OCI-LY7 (cell line): ENCODE measurements around the gene DDHD1. TPM values are rescaled to one million over a fixed set of nuclear protein-coding genes. Genes with fewer than 3 reads are reported as not detected.
"Not testable (repeated sequence)": the region's sequence is repeated elsewhere in the genome, so short reads cannot be mapped to it uniquely, and the experiment has no call there.

Source experiments
- BruUV-seq: library from RNA; stranded (reverse); fragments of 400-500 nt; replicated peaks from 2 replicates; lab custom pipeline; 2021; lab: Mats Ljungman, UMichigan
- CTCF ChIA-PET: fragments of 300-600 bp; sonication (Branson Sonifier 250); formaldehyde crosslinking; loops from one replicate; lab custom pipeline; 2022; ENCODE audit warnings: antibody characterized with exemption; ENCODE audit not compliant: unreplicated experiment; lab: Charles Lee
- POLR2A ChIA-PET: fragments of 300-600 bp; sonication (Branson Sonifier 250); formaldehyde crosslinking; loops from one replicate; lab custom pipeline; 2022; ENCODE audit warnings: antibody characterized with exemption; lab: Charles Lee
- DNase-seq: peaks from one replicate; pipeline ENCODE4 v3.0.0-alpha.2; 2015; ENCODE audit warnings: low spot score
- H2AFZ ChIP-seq: fragments of 200-600 bp; sonication (generic), shearing (Covaris generic); 2 replicates; pipeline ENCODE4 v1.6.1; 2014; ENCODE audit warnings: mild to moderate bottlenecking, antibody characterized with exemption, low read length, moderate library complexity
- H3K27ac ChIP-seq: fragments of 200-600 bp; sonication (generic); 2 replicates; pipeline ENCODE4 v1.5.1; 2014; ENCODE audit warnings: mixed run types, low read depth, mild to moderate bottlenecking, moderate library complexity, low read length, inconsistent platforms; ENCODE audit not compliant: poor library complexity, severe bottlenecking
- H3K36me3 ChIP-seq: fragments of 200-600 bp; sonication (generic); 2 replicates; pipeline ENCODE4 v1.6.1; 2014; ENCODE audit warnings: mild to moderate bottlenecking, antibody characterized with exemption, low read length, moderate library complexity, mixed read lengths; ENCODE audit not compliant: insufficient read depth
- H3K4me1 ChIP-seq: fragments of 200-600 bp; sonication (generic); 2 replicates; pipeline ENCODE4 v1.5.1; 2014; ENCODE audit warnings: mild to moderate bottlenecking, low read length; ENCODE audit not compliant: insufficient read depth, poor library complexity, severe bottlenecking
- H3K4me2 ChIP-seq: fragments of 200-600 bp; sonication (generic); 2 replicates; pipeline ENCODE4 v1.6.1; 2014; ENCODE audit warnings: mild to moderate bottlenecking, low read length
- H3K4me3 ChIP-seq: fragments of 200-600 bp; sonication (generic); 2 replicates; pipeline ENCODE4 v1.5.1; 2014; ENCODE audit warnings: mild to moderate bottlenecking, low read depth, low read length; ENCODE audit not compliant: poor library complexity, severe bottlenecking
- H3K79me2 ChIP-seq: fragments of 200-600 bp; sonication (generic); 2 replicates; pipeline ENCODE4 v1.6.1; 2016; ENCODE audit warnings: low read depth, mild to moderate bottlenecking, low read length, moderate library complexity, mixed read lengths; ENCODE audit not compliant: insufficient read depth
- H3K9me2 ChIP-seq: fragments of 200-600 bp; sonication (generic); 2 replicates; pipeline ENCODE4 v1.6.1; 2016; ENCODE audit warnings: mild to moderate bottlenecking, low read length, mixed read lengths; ENCODE audit not compliant: insufficient read depth
- H3K9me3 ChIP-seq: fragments of 200-600 bp; sonication (generic); 2 replicates; pipeline ENCODE4 v1.6.1; 2014; ENCODE audit warnings: mild to moderate bottlenecking, mixed run types, low read length, mixed read lengths
- H4K20me1 ChIP-seq: fragments of 200-600 bp; sonication (generic); 2 replicates; pipeline ENCODE4 v1.6.1; 2014; ENCODE audit warnings: mild to moderate bottlenecking, antibody characterized with exemption, low read length, moderate library complexity, mixed read lengths; ENCODE audit not compliant: insufficient read depth
- EZH2phosphoT487 ChIP-seq: fragments of 200-600 bp; sonication (generic); IDR thresholded peaks from 2 replicates; pipeline ENCODE4 v1.6.1; 2018; ENCODE audit warnings: low read depth, borderline replicate concordance, mild to moderate bottlenecking, mixed run types, antibody characterized with exemption, low read length, moderate library complexity, mixed read lengths
- intact Hi-C: fragments of 100-400 bp; cut with micrococcal nuclease; formaldehyde crosslinking; loops from one replicate; pipeline ENCODE4 v1.10.0; 2022; ENCODE audit not compliant: unreplicated experiment
- total RNA-seq, 2 experiments: library from RNA; depleted of rRNA in 1 of 2; stranded (reverse); fragments of >200 nt in 1 of 2; shearing (Covaris generic) in 1 of 2; gene quantifications; 2 replicates each; pipeline ENCODE4 v1.2.3, GENCODE V29; 2014 to 2022
- TF ChIP-seq, protein P1 (sequence below): fragments of 200-600 bp; sonication (generic); conservative IDR thresholded peaks from 2 replicates; pipeline ENCODE4 v1.5.1; 2014; ENCODE audit warnings: mild to moderate bottlenecking, antibody characterized with exemption, low read length, moderate library complexity, mixed read lengths

Gene DDHD1
- total RNA-seq, 2 experiments from 2014 or later = 28.7 to 45.2 TPM

DNA sequence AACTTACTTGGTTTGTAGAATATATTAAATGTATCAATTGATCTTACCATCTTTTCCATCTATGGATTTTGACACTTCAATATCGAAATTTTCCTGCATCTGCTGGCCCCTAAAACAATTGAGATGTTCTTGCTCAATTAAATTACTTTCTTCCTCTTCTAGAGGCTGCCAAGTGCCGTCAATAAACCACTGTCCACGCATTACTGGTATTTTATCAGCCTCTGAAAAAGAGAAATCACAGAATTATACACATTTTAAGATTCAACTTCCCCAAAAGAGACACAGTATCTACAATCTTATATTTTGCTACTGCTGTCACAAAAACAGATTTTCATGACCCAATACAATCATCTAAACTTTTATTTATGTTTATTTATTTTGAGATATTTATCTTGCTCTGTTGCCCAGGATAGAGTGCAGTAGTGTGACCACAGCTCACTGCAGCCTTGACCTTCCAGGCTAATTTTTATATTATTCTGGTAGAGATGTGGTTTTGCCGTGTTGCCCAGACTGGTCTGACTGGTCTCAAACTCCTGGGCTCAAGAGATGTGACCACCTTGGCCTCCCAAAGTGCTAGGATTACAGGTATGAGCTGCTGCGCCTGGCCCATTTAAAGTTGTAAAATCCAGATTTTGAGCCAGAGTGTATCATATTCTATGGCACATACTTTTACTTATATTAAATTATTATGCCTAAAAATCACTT lies 49.3 kb downstream of the DDHD1 start:
- POLR2A ChIA-PET = interaction anchor here (0.6 kb wide), 1 partner anchor 29 kb away, joined by 4 read pairs; no protein-coding TSS in a partner anchor
- BruUV-seq = no TSS peak
- H3K27ac ChIP-seq = no peak overlapping the region
- H3K9me3 ChIP-seq = peaks cover 8% of the 10 kb centered on the region; the same call in 1 of the 2 replicates
- H3K36me3 ChIP-seq = peaks cover 22% of the 10 kb centered on the region
- H4K20me1 ChIP-seq = no peaks in the 10 kb centered on the region
- peaks cover 9% of the 10 kb centered on the region for H3K4me1 ChIP-seq
- no peak for DNase-seq
- no peaks in the 10 kb centered on the region for H3K9me2 ChIP-seq
- CTCF ChIA-PET = no interaction called here
- intact Hi-C loops = no loop called here
- TF ChIP-seq, protein P1, sequence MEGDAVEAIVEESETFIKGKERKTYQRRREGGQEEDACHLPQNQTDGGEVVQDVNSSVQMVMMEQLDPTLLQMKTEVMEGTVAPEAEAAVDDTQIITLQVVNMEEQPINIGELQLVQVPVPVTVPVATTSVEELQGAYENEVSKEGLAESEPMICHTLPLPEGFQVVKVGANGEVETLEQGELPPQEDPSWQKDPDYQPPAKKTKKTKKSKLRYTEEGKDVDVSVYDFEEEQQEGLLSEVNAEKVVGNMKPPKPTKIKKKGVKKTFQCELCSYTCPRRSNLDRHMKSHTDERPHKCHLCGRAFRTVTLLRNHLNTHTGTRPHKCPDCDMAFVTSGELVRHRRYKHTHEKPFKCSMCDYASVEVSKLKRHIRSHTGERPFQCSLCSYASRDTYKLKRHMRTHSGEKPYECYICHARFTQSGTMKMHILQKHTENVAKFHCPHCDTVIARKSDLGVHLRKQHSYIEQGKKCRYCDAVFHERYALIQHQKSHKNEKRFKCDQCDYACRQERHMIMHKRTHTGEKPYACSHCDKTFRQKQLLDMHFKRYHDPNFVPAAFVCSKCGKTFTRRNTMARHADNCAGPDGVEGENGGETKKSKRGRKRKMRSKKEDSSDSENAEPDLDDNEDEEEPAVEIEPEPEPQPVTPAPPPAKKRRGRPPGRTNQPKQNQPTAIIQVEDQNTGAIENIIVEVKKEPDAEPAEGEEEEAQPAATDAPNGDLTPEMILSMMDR = no peak
- TF ChIP-seq EZH2phosphoT487 = no peak
- H2AFZ ChIP-seq = no peak overlapping the region
- peaks cover 36% of the 10 kb centered on the region; the same call in 1 of the 2 replicates for H3K79me2 ChIP-seq
- no peak overlapping the region for H3K4me2 ChIP-seq
- H3K4me3 ChIP-seq = no peak overlapping the region

DNA sequence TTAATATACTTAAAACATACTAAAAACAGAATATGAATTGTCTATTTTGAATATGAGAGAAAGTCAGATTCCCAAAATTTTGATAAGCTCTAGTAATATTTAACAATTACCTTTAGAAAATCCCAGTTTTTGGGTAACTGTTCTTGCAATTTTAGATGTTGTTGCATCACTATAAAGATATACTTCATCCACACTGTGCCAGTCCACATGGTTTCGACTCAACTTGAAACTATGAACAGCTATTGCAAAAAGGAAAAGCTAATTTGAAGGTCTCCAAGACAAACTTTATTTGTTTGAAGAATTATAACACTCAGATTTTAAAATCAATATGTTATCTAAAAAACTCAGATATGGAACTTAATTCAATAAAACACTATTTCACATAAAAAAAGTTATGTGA lies 59.9 kb downstream of the DDHD1 start:
- Histone ChIP-seq H3K4me1 (no peaks in the 10 kb centered on the region), H3K27ac (no peak overlapping the region), H4K20me1 (no peaks in the 10 kb centered on the region), H3K9me2 (no peaks in the 10 kb centered on the region), H3K36me3 (peaks cover 22% of the 10 kb centered on the region), H2AFZ (no peak overlapping the region), H3K79me2 (no peaks in the 10 kb centered on the region), H3K4me2 (no peak overlapping the region), H3K4me3 (no peak overlapping the region), H3K9me3 (no peaks in the 10 kb centered on the region)
- intact Hi-C loops = no loop called here
- BruUV-seq = no TSS peak
- CTCF ChIA-PET = no interaction called here
- TF ChIP-seq, protein P1 = no peak
- TF ChIP-seq EZH2phosphoT487 = no peak
- no peak for DNase-seq
- POLR2A ChIA-PET = interaction anchor here (0.6 to 0.8 kb wide), 2 partner anchors 105 to 481 kb away, joined by 3 to 4 read pairs; no protein-coding TSS in a partner anchor

DNA sequence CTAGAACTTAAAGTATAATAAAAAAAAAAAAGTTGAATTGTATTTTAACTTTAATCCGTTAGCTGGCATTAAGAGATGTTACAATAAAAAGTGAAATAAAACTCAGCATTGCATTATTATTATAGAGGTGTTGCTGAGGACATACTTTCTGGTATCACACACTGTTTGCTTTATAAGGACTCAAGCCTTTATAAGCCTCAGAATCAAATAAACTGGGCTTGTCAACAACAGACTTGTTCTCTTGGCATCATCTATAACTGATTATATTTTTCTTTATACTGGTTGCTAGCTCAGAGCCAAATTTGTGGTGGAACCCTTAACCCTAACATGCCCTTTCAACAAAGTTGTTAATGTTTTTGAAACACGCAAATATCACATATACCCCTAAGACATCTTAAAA lies 62.3 kb downstream of the DDHD1 start:
- Histone ChIP-seq H4K20me1 (no peaks in the 10 kb centered on the region), H3K9me3 (no peaks in the 10 kb centered on the region), H3K79me2 (no peaks in the 10 kb centered on the region), H2AFZ (no peak overlapping the region), H3K4me2 (no peak overlapping the region), H3K4me3 (no peak overlapping the region), H3K9me2 (no peaks in the 10 kb centered on the region), H3K36me3 (peaks cover 22% of the 10 kb centered on the region), H3K27ac (no peak overlapping the region), H3K4me1 (no peaks in the 10 kb centered on the region)
- ChIA-PET CTCF (no interaction called here), POLR2A (interaction anchor here (0.6 to 1.9 kb wide), 4 partner anchors 11 to 633 kb away, joined by 3 to 8 read pairs (median 4); no protein-coding TSS in a partner anchor)
- TF ChIP-seq, protein P1 = no peak
- no peak for TF ChIP-seq EZH2phosphoT487
- intact Hi-C loops = no loop called here
- no peak for DNase-seq
- BruUV-seq = no TSS peak

DNA sequence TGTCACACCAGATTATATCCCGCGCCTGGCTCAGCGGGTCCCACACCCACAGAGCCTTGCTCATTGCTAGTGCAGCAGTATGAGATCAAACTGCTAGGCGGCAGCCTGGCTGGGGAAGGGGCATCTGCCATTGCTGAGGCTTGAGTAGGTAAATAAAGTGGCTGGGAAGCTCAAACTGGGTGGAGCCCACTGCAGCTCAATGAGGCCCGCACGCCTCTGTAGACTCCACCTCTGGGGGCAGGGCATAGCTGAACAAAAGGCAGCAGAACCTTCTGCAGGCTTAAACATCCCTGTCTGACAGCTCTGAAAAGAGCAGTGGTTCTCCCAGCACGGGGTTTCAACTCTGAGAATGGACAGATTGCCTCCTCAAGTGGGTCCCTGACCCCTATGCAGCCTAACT lies 68.2 kb downstream of the DDHD1 start:
- BruUV-seq, CTCF ChIA-PET, H2AFZ ChIP-seq, intact Hi-C loops, H3K4me2 ChIP-seq, H3K4me1 ChIP-seq, H3K9me2 ChIP-seq, H3K4me3 ChIP-seq, DNase-seq, H3K27ac ChIP-seq, H3K79me2 ChIP-seq, H3K9me3 ChIP-seq, H4K20me1 ChIP-seq, POLR2A ChIA-PET: not testable (repeated sequence)
- H3K36me3 ChIP-seq = peaks cover 30% of the 10 kb centered on the region
